ENCODE data around the gene P2RX1.

The P2RX1 gene

GRCh38 chr17:3847165-3847670, 69.0 kb downstream of the P2RX1 start:
- no peak overlapping the region for H3K4me3 ChIP-seq (ENCODE audit: low read length)
- H3K9me3 ChIP-seq (ENCODE audit: control insufficient read depth, low read length) = no peaks in the 10 kb centered on the region
- no peak overlapping the region for H3K9ac ChIP-seq (ENCODE audit: low read length)
- no peaks in the 10 kb centered on the region for H3K27me3 ChIP-seq (ENCODE audit: control insufficient read depth, insufficient read depth, low read length)
- peaks cover 10% of the 10 kb centered on the region for H3K4me1 ChIP-seq (ENCODE audit: control insufficient read depth, insufficient read depth, low read length)
- H3K36me3 ChIP-seq (ENCODE audit: control insufficient read depth, insufficient read depth, low read length) = no peaks in the 10 kb centered on the region
